Measurements from ENCODE around the gene GABRG3. TPM values are rescaled to one million over a fixed set of nuclear protein-coding genes. Genes with fewer than 3 reads are reported as not detected.

GABRG3 gene
- total and polyA plus RNA-seq, 2 donors (not counting 3 experiments of a cell fraction or from before 2014, with no cell fraction given), result not detected

- H3K9ac ChIP-seq (replicated peaks; ENCODE audit: extremely low read depth, insufficient read depth, low read length), result no peak overlapping the region
- BruUV-seq (replicated peaks), result no TSS peak
- H3K79me2 ChIP-seq (ENCODE audit: control insufficient read depth, insufficient read depth, low read length), result no peaks in the 10 kb centered on the region
- H3K27ac ChIP-seq (ENCODE audit: insufficient read depth, low read depth, low read length), result no peak overlapping the region
- H2AFZ ChIP-seq (ENCODE audit: low read depth, low read length), result no peak overlapping the region
- peaks cover 0 to 4% of the 10 kb centered on the region in 2 experiments for H3K27me3 ChIP-seq (ENCODE audit: control insufficient read depth in 2 of 2, insufficient read depth in 2 of 2, low read length in 2 of 2)
- H3K36me3 ChIP-seq (ENCODE audit: control insufficient read depth in 2 of 2, extremely low read depth in 1 of 2, insufficient read depth in 2 of 2, low read length in 2 of 2), result no peaks in the 10 kb centered on the region
- no peak overlapping the region for H3K4me2 ChIP-seq (ENCODE audit: insufficient read depth, low read length)
- H3K9me1 ChIP-seq (replicated peaks; ENCODE audit: control insufficient read depth, extremely low read depth, insufficient read depth, low read length), result no peaks in the 10 kb centered on the region
- DNase-seq (ENCODE audit: low read depth, low spot score) (no peak), FAIRE-seq (no peak)
- H3K4me3 ChIP-seq (replicated peaks in 1 of 3; ENCODE audit: insufficient read depth in 1 of 3, low read depth in 1 of 3, low read length in 3 of 3), result no peak overlapping the region
- dilution Hi-C loops (cut with MboI; ENCODE audit: extremely low pct_ligation_motif_present, low sequenced_read_pairs), result no loop called here
- TF ChIP-seq MAX (IDR thresholded peaks at IDR 0.05; ENCODE audit: insufficient read depth, insufficient read length) (no peak), POLR2AphosphoS5 (IDR thresholded peaks at IDR 0.05; ENCODE audit: insufficient read depth, low read depth, low read length) (no peak), CTCF (IDR thresholded peaks at IDR 0.05; ENCODE audit: extremely low read depth in 1 of 2, insufficient read depth in 1 of 2, low read depth in 1 of 2, low read length in 2 of 2) (no peak)
- H3K9me3 ChIP-seq (replicated peaks; ENCODE audit: control insufficient read depth, insufficient read depth, low read length), result no peaks in the 10 kb centered on the region
- no peaks in the 10 kb centered on the region for H3K4me1 ChIP-seq (ENCODE audit: control insufficient read depth, extremely low read depth, insufficient read depth, low read length)
- POLR2A ChIA-PET, result no interaction called here
- CTCF ChIA-PET, result no interaction called here
- intact Hi-C loops (cut with micrococcal nuclease), result no loop called here
- no peaks in the 10 kb centered on the region for H4K20me1 ChIP-seq (replicated peaks; ENCODE audit: control insufficient read depth, extremely low read depth, insufficient read depth, low read length)
Observed at GRCh38 chr15:26971271-26972018, 464 bp downstream of the GABRG3 start.

GRCh38 chr15:26972636-26973035 lies 1.7 kb downstream of the GABRG3 start:
- Histone ChIP-seq H3K79me2 (ENCODE audit: control insufficient read depth, insufficient read depth, low read length) (no peaks in the 10 kb centered on the region), H3K4me2 (ENCODE audit: insufficient read depth, low read length) (no peak overlapping the region), H3K27ac (ENCODE audit: insufficient read depth, low read depth, low read length) (no peak overlapping the region), H3K4me3 (replicated peaks in 1 of 3; ENCODE audit: insufficient read depth in 1 of 3, low read depth in 1 of 3, low read length in 3 of 3) (no peak overlapping the region), H4K20me1 (replicated peaks; ENCODE audit: control insufficient read depth, extremely low read depth, insufficient read depth, low read length) (no peaks in the 10 kb centered on the region), H2AFZ (ENCODE audit: low read depth, low read length) (no peak overlapping the region), H3K36me3 (ENCODE audit: control insufficient read depth in 2 of 2, extremely low read depth in 1 of 2, insufficient read depth in 2 of 2, low read length in 2 of 2) (no peaks in the 10 kb centered on the region), H3K9ac (replicated peaks; ENCODE audit: extremely low read depth, insufficient read depth, low read length) (no peak overlapping the region), H3K27me3 (ENCODE audit: control insufficient read depth in 2 of 2, insufficient read depth in 2 of 2, low read length in 2 of 2) (peaks cover 0 to 4% of the 10 kb centered on the region in 2 experiments), H3K9me3 (replicated peaks; ENCODE audit: control insufficient read depth, insufficient read depth, low read length) (no peaks in the 10 kb centered on the region), H3K4me1 (ENCODE audit: control insufficient read depth, extremely low read depth, insufficient read depth, low read length) (no peaks in the 10 kb centered on the region), H3K9me1 (replicated peaks; ENCODE audit: control insufficient read depth, extremely low read depth, insufficient read depth, low read length) (no peaks in the 10 kb centered on the region)
- ChIA-PET POLR2A (no interaction called here), CTCF (no interaction called here)
- DNase-seq (ENCODE audit: low read depth, low spot score), result no peak
- no peak for TF ChIP-seq MAX (IDR thresholded peaks at IDR 0.05; ENCODE audit: insufficient read depth, insufficient read length)
- no peak for TF ChIP-seq JUN (IDR thresholded peaks at IDR 0.05; ENCODE audit: borderline replicate concordance, insufficient read depth, insufficient read length, low read depth)
- TF ChIP-seq POLR2AphosphoS5 (IDR thresholded peaks at IDR 0.05; ENCODE audit: insufficient read depth, low read depth, low read length), result no peak
- TF ChIP-seq EZH2 (IDR thresholded peaks at IDR 0.05; ENCODE audit: borderline replicate concordance, low read depth, low read length, severe bottlenecking), result no peak
- dilution Hi-C loops (cut with MboI; ENCODE audit: extremely low pct_ligation_motif_present, low sequenced_read_pairs), result no loop called here
- FAIRE-seq, result no peak
- intact Hi-C loops (cut with micrococcal nuclease), result no loop called here
- BruUV-seq (replicated peaks), result no TSS peak

Data from endothelial cell of umbilical vein (primary cell).